Lower leg skin (tissue), 4 donors: ENCODE measurements around the gene CYTH1. TPM values are rescaled to one million over a fixed set of nuclear protein-coding genes. Genes with fewer than 3 reads are reported as not detected.

Experiments
- DNase-seq, 2 donors: peaks; one replicate each; pipeline ENCODE4 v3.0.0-alpha.2; 2019; ENCODE audit warnings: low spot score in 2 of 2
- H3K4me3 ChIP-seq: fragments of 200-600 bp; sonication (generic); 2 replicates; pipeline ENCODE4 v1.5.1; 2017; ENCODE audit warnings: mild to moderate bottlenecking, low read depth; ENCODE audit not compliant: poor library complexity, severe bottlenecking
- CTCF ChIP-seq, 3 donors: fragments of 450-650 bp; IDR thresholded peaks; one replicate each; pipeline ENCODE4 v1.5.1; 2016; ENCODE audit warnings: antibody characterized with exemption in 3 of 3, mild to moderate bottlenecking in 3 of 3, moderate library complexity in 2 of 3
- POLR2A ChIP-seq, 2 donors: fragments of 450-650 bp; IDR thresholded peaks; one replicate each; pipeline ENCODE4 v1.6.1; 2016 to 2017; ENCODE audit warnings: antibody characterized with exemption in 2 of 2, mild to moderate bottlenecking in 1 of 2, moderate library complexity in 1 of 2
- WGBS, 2 donors: methylation state at CpG; one replicate each; pipeline ENCODE4 v1.1.5; 2018; 5-methylcytosine and 5-hydroxymethylcytosine counted together
- intact Hi-C: fragments of 100-400 bp; cut with DNase I; formaldehyde crosslinking; loops from one replicate; pipeline ENCODE4 v1.15.0; 2023; ENCODE audit warnings: low total_unique reads
- total RNA-seq, 4 donors: library from RNA; depleted of rRNA; stranded (reverse); fragments of >200 nt; gene quantifications; one replicate each; pipeline ENCODE4 v1.1.0, GENCODE V29; 2016

The CYTH1 gene
- total RNA-seq, 4 donors from 2014 or later: 53.7 to 79.4 (median 63.9) TPM

GRCh38 chr17:78724544-78724943, 57.5 kb downstream of the CYTH1 start:
- intact Hi-C loops: no loop called here
- peak in 1 of 2 donors; percentile 87 for DNase-seq
- no peak for TF ChIP-seq POLR2A (IDR thresholded peaks at IDR 0.05)
- no peak for TF ChIP-seq CTCF (IDR thresholded peaks at IDR 0.05)
- no peak overlapping the region for H3K4me3 ChIP-seq
- 21 to 22% methylated on average over 5 of the region's 5 CpGs for WGBS, 2 donors

DNA sequence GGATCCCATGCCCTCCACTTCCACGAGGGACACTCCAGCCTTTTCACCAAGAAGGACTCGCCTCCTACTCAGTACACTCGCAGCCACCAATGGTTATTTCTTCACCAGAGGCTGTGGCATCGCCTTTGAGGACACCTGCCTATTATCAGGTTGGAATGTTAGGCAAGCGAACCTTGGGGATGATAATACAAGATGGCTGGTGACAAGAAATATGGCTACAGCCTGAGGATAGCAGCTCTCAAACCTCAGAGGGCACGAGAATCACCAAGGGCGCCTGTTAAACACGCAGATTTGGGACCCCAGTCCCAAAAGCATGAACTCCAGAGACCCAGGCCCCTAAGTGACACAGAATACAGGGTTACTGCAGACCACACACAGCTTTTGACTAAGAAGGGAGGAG, 58.1 kb downstream of the CYTH1 start:
- TF ChIP-seq CTCF (IDR thresholded peaks at IDR 0.05) (no peak), POLR2A (IDR thresholded peaks at IDR 0.05) (no peak)
- 77 to 86% methylated on average over 8 of the region's 8 CpGs for WGBS, 2 donors
- intact Hi-C loops: no loop called here
- no peak overlapping the region for H3K4me3 ChIP-seq
- DNase-seq: peak in 1 of 2 donors; percentile 68

DNA sequence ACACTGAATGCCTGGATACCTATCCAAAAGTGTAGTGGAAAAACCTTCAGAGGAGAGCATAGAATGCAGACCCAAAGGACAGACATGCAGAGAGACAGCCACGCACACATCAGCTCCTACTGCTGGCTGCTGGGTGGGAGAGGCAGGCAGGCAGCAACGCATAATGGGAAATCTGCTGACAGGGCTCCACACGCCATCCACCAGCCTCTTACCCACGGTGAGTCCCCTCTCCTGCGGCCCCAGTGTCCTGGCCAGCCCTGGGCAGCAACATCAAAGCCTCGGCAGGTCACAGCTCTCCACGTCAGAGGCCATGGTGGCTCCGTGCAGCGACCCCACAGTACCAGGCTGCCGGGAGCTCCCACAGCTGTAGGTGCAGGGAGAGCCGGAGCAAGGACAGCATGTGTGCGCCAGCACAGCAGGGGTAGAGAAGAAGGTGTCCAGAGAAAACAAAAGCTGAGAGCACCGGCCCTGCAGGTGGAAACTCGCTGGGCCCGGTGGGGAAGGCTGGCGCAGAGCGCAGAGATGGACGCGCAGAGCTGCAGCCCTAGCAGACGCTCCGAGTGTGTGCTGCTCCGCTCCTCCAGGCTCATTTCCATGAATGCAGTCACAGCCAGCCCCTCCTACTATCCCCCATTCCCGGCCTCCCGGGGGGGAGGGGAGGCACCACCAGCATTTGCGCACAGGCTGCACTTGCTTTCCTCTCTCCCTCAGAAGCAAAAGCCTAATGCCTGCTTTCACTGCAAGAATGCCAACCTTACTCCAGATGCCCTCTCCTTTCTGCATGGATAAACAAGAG, 58.9 kb downstream of the CYTH1 start:
- 51 to 52% methylated on average over 25 of the region's 25 CpGs for WGBS, 2 donors
- no peak overlapping the region for H3K4me3 ChIP-seq
- TF ChIP-seq POLR2A (IDR thresholded peaks at IDR 0.05) (no peak), CTCF (IDR thresholded peaks at IDR 0.05) (no peak)
- intact Hi-C loops: no loop called here
- peak in 1 of 2 donors; percentile 83 for DNase-seq

GRCh38 chr17:78722246-78722761, 59.8 kb downstream of the CYTH1 start:
- no peak overlapping the region for H3K4me3 ChIP-seq
- intact Hi-C loops: no loop called here
- TF ChIP-seq CTCF (IDR thresholded peaks at IDR 0.05): no peak
- TF ChIP-seq POLR2A (IDR thresholded peaks at IDR 0.05): no peak
- 27 to 28% methylated on average over 7 of the region's 7 CpGs for WGBS, 2 donors
- peak in 1 of 2 donors; percentile 80 for DNase-seq

DNA sequence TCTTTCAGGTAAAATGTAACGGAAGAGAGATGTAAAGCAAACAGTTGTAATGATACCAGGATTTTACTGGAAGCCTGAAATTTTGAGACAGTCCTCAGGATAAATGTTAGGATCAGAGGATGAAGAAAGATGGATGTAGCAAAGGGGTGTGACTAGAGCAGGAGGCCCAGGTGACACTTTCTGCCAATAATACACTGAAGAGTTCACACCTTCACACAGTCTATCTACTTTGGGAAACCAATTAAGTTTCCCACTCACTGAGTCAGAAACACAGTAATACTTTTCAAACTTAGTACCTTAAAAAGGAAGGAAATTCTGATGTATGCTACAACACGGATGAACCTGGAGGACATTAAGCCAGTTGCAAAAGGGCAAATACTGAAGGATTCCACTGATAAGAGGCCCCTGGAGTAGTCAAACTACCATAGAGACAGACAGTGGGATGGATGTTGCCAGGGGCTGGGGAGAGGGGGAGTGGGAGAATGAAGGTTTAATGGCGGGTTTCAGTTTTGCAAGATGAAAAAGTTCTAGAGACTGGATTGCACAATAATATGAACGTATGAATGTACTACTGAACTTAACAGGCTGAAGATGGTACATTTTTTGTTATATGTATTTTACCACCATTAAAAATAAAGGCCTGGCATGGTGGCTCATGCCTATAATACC, 62.3 kb downstream of the CYTH1 start:
- no peak for DNase-seq
- 74 to 75% methylated on average over 4 of the region's 4 CpGs for WGBS, 2 donors
- H3K4me3 ChIP-seq: no peak overlapping the region
- TF ChIP-seq POLR2A (IDR thresholded peaks at IDR 0.05) (no peak), CTCF (IDR thresholded peaks at IDR 0.05) (no peak)
- intact Hi-C loops: no loop called here
